HFFc6 (cell line): ENCODE measurements around the gene SLCO2A1. TPM values are rescaled to one million over a fixed set of nuclear protein-coding genes. Genes with fewer than 3 reads are reported as not detected.

Experiments used
- DNase-seq: peaks from one replicate; pipeline ENCODE4 v3.0.0-alpha.2; 2018
- H3K27ac Mint-ChIP-seq: 2 replicates; pipeline ENCODE4 v1.8.0; 2020; ENCODE audit warnings: mild to moderate bottlenecking, mixed read lengths
- H3K27me3 Mint-ChIP-seq: 2 replicates; pipeline ENCODE4 v1.8.0; 2021; ENCODE audit warnings: mild to moderate bottlenecking, moderate library complexity, mixed read lengths; ENCODE audit not compliant: insufficient read depth
- H3K36me3 Mint-ChIP-seq: 2 replicates; pipeline ENCODE4 v1.8.0; 2021; ENCODE audit warnings: low read depth, mixed read lengths
- H3K4me1 Mint-ChIP-seq: 2 replicates; pipeline ENCODE4 v1.8.0; 2020; ENCODE audit warnings: low read depth, mixed read lengths
- H3K4me3 Mint-ChIP-seq: 2 replicates; pipeline ENCODE4 v1.8.0; 2020; ENCODE audit warnings: mild to moderate bottlenecking, moderate library complexity, mixed read lengths
- H3K9me3 Mint-ChIP-seq: 2 replicates; pipeline ENCODE4 v1.8.0; 2020; ENCODE audit warnings: mild to moderate bottlenecking, mixed read lengths
- total RNA-seq, 6 experiments: library from RNA; stranded (reverse); fragmentation: NEBNext Ultra II Directional; extraction: Animal tissue kit (Norgen Biotek cat#: 25700); gene quantifications; 2 replicates in 1 of 6; 3 replicates in 5 of 6; pipeline ENCODE4 v1.2.3, GENCODE V29; 2021
- TF ChIP-seq, protein P1 (sequence below): fragments of 200-600 bp; sonication (generic); IDR thresholded peaks from 2 replicates; pipeline ENCODE4 v1.5.0; 2021; ENCODE audit warnings: antibody characterized with exemption, mild to moderate bottlenecking

SLCO2A1 gene
- total RNA-seq, 6 experiments from 2014 or later: 0.13 to 0.17 TPM; not detected in 4

GRCh38 chr3:133891662-133892378, 137.9 kb downstream of the SLCO2A1 start:
- TF ChIP-seq, protein P1, sequence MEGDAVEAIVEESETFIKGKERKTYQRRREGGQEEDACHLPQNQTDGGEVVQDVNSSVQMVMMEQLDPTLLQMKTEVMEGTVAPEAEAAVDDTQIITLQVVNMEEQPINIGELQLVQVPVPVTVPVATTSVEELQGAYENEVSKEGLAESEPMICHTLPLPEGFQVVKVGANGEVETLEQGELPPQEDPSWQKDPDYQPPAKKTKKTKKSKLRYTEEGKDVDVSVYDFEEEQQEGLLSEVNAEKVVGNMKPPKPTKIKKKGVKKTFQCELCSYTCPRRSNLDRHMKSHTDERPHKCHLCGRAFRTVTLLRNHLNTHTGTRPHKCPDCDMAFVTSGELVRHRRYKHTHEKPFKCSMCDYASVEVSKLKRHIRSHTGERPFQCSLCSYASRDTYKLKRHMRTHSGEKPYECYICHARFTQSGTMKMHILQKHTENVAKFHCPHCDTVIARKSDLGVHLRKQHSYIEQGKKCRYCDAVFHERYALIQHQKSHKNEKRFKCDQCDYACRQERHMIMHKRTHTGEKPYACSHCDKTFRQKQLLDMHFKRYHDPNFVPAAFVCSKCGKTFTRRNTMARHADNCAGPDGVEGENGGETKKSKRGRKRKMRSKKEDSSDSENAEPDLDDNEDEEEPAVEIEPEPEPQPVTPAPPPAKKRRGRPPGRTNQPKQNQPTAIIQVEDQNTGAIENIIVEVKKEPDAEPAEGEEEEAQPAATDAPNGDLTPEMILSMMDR: no peak
- Mint-ChIP-seq H3K36me3 (no peaks in the 10 kb centered on the region), H3K4me1 (no peaks in the 10 kb centered on the region; the same call in 1 of the 2 replicates), H3K9me3 (no peaks in the 10 kb centered on the region), H3K27me3 (peaks cover 18% of the 10 kb centered on the region), H3K27ac (no peak overlapping the region), H3K4me3 (no peak overlapping the region)
- no peak for DNase-seq

- Mint-ChIP-seq H3K4me3 (no peak overlapping the region), H3K9me3 (no peaks in the 10 kb centered on the region), H3K4me1 (no peaks in the 10 kb centered on the region; the same call in 1 of the 2 replicates), H3K27me3 (peaks cover 15% of the 10 kb centered on the region), H3K36me3 (no peaks in the 10 kb centered on the region), H3K27ac (no peak overlapping the region)
- TF ChIP-seq, protein P1: no peak
- no peak for DNase-seq
These were observed 138.6 kb downstream of the SLCO2A1 start for GRCh38 chr3:133890972-133891644.

GRCh38 chr3:133890037-133890436, 139.7 kb downstream of the SLCO2A1 start:
- H3K4me3 Mint-ChIP-seq: no peak overlapping the region
- TF ChIP-seq, protein P1: no peak
- H3K9me3 Mint-ChIP-seq: no peaks in the 10 kb centered on the region
- no peaks in the 10 kb centered on the region for H3K36me3 Mint-ChIP-seq
- no peaks in the 10 kb centered on the region; the same call in 1 of the 2 replicates for H3K4me1 Mint-ChIP-seq
- no peak overlapping the region for H3K27ac Mint-ChIP-seq
- no peak for DNase-seq
- H3K27me3 Mint-ChIP-seq: peaks cover 21% of the 10 kb centered on the region

GRCh38 chr3:133888726-133889340, 140.9 kb downstream of the SLCO2A1 start:
- Mint-ChIP-seq H3K27ac (no peak overlapping the region), H3K9me3 (no peaks in the 10 kb centered on the region), H3K36me3 (no peaks in the 10 kb centered on the region), H3K27me3 (peaks cover 29% of the 10 kb centered on the region), H3K4me1 (no peaks in the 10 kb centered on the region; the same call in 1 of the 2 replicates), H3K4me3 (no peak overlapping the region)
- TF ChIP-seq, protein P1: no peak
- no peak for DNase-seq

DNA sequence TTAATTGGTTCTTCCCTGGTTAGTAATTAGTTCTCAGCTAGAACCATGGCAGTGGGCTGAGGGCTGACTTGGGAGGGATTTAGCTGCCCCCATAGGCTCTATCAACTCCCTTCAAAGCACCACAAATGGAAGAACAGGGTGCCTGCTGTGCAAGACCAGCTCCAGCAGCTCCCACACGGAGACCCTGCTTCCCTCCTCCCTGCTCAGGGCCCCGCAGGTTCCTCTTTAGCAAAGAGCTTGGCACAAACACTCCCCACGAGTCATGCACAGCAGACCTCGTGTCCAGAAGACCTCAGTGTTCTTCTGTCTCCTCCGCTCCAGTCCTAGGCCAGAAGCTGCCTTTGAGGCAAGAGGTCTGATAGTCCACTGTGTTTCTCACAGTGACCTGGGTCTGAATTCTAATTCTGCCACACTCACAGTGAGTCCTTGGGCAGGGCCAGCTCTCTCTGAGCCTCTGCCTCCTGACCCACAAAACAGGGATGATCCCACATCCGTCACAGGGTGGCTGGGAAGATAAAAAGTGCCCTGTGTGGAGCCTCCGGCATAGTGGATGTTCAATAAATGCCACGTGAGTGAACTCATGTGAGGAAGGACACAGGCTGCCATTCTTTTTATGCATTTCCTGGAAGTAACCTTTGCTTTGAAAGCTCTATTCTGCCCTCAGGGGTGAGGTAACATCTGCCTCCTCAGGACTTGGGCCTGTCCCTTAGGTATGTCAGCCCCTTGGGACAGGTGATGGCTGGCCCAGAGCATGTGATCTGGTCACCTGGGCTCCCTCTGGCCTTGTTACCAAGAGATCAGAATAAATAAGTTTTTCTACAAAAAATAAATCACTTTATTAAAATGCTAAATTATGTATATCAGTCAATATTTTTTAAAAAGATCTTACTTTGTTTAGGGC, 141.7 kb downstream of the SLCO2A1 start:
- TF ChIP-seq, protein P1: no peak
- peaks cover 29% of the 10 kb centered on the region for H3K27me3 Mint-ChIP-seq
- no peak for DNase-seq
- no peak overlapping the region for H3K27ac Mint-ChIP-seq
- no peaks in the 10 kb centered on the region for H3K9me3 Mint-ChIP-seq
- no peak overlapping the region for H3K4me3 Mint-ChIP-seq
- H3K4me1 Mint-ChIP-seq: no peaks in the 10 kb centered on the region
- no peaks in the 10 kb centered on the region for H3K36me3 Mint-ChIP-seq
